GM10847 (cell line): ENCODE results near the gene POLA1.

Experiments
- POLR2A ChIP-seq: IDR thresholded peaks from 2 replicates; pipeline ENCODE4 v1.6.1; 2011; ENCODE audit not compliant: insufficient read length; ENCODE audit errors: extremely low read depth

POLA1 gene, protein sequence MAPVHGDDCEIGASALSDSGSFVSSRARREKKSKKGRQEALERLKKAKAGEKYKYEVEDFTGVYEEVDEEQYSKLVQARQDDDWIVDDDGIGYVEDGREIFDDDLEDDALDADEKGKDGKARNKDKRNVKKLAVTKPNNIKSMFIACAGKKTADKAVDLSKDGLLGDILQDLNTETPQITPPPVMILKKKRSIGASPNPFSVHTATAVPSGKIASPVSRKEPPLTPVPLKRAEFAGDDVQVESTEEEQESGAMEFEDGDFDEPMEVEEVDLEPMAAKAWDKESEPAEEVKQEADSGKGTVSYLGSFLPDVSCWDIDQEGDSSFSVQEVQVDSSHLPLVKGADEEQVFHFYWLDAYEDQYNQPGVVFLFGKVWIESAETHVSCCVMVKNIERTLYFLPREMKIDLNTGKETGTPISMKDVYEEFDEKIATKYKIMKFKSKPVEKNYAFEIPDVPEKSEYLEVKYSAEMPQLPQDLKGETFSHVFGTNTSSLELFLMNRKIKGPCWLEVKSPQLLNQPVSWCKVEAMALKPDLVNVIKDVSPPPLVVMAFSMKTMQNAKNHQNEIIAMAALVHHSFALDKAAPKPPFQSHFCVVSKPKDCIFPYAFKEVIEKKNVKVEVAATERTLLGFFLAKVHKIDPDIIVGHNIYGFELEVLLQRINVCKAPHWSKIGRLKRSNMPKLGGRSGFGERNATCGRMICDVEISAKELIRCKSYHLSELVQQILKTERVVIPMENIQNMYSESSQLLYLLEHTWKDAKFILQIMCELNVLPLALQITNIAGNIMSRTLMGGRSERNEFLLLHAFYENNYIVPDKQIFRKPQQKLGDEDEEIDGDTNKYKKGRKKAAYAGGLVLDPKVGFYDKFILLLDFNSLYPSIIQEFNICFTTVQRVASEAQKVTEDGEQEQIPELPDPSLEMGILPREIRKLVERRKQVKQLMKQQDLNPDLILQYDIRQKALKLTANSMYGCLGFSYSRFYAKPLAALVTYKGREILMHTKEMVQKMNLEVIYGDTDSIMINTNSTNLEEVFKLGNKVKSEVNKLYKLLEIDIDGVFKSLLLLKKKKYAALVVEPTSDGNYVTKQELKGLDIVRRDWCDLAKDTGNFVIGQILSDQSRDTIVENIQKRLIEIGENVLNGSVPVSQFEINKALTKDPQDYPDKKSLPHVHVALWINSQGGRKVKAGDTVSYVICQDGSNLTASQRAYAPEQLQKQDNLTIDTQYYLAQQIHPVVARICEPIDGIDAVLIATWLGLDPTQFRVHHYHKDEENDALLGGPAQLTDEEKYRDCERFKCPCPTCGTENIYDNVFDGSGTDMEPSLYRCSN (N-terminal part only)

DNA sequence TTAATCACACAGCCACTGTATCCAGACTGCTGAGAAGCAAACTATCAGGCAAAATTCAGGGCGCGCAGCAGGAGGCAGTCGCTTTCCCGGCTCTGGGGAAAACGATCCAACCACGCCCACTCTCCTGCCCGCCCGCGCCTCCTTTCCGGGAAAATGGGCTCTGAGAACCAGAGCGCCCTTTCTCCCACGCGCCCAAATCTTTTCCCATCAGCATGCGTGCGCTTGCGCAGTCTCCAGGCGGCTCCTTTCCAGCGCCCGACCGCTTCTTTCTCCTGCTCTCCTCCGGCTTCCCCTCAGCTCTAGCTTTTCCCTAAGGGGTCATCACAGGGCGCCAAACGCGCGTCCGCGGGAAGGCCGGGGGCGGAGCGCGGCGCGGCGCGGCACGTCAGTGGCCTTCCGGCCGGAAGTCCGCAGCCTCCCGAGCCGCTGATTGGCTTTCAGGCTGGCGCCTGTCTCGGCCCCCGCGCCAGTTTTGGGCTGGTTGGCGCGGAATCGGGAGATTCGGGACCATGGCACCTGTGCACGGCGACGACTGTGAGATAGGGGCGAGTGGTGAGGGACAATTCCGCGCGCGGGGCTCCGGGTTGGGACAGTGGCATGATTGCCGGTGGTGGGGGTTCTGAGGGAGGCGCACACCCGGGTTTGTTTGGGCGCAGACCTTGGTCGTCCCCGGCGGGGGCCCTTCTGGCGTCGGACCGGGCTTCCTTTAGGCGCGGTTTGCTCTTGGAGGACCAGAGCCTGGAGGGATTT, at the start of gene POLA1:
Gene POLA1, plus strand, starts transcription at position 466 of the 750 bp plus-strand sequence. Its CDS starts 44 bp downstream, at position 510.
- peak; percentile 31 for TF ChIP-seq POLR2A

DNA sequence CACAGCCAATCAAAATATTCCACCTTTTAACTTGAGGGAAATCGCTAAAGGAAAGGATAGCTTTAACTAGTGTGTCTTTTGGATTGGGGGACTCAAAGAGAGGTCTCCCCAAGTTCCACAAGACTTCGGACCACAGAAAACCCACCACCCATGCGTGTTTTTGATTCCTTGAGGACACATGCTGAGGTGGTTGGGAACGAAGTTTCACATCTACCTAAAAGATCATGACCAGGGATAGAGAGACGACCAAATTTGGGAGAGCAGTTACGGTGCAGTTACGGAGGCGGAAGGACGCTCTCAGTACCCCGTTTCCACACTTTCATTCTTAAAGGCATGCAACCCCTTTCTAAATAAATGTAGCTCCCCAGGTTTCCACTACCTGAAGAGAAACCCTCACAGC, 47.7 kb upstream of the POLA1 start:
- no peak for TF ChIP-seq POLR2A

DNA sequence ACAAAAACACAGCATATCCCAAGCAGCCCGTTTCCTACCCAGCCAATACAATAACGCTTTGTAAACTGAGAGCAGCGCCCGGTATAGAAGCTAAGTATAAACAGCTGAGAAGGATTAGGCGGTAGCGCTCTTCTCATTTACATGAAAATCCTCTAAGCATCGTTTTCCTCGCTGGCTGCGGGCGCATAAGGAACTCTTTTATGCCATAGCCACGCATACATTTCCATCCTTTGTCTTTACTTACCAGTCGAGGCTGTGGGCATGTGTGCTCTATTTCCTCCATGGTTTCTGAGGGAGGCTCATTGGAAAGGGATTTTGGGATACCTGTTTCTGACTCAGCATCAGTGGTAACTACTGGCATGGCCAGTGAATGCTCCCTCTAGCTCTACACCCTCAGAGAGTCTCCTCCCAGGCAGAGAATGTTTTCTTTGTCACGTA, 47.0 kb upstream of the POLA1 start:
- TF ChIP-seq POLR2A = no peak

DNA sequence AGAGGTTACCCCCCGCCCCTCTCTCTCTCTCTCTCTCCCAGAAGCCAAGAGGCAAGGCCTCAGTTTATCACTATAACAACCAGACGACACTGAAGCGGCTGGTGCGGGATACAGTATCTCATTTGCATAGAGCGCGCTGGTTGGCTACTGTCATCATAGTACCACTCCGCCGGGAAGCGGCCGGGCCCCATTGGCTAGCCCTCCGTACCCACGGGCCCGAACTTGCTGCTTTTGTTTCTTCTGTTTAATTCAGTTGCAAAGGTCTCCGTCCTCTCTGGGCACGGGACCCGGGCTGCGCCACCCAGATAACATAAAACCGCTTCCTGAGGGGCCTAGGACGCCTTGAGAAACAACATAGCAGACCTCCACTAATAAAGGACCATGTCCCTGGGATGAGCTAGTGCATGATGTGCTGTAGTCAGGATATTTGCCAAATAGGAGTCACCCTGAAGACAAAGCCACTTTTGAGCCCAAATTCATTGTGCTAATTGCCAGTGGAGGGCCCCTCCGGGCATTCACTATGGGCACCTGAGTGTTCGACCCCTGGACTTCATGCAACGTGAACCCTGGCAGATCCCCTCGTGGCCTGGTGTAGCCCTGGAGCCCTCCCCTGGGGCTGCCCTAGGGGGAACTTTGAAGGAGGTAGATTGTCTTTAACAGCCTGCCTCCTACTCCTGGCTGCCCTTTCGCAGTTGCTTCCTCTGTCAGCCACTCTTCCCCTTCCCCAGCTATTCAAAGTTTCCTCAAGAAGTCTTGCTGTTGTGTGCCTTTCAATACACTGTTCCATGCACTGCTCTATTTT, 46.3 kb upstream of the POLA1 start, which contains the start of gene PCYT1B:
Gene PCYT1B, minus strand, starts transcription at position 91 of the 802 bp plus-strand sequence. CDS start 242 bp downstream, outside the sequence.
- TF ChIP-seq POLR2A = no peak

DNA sequence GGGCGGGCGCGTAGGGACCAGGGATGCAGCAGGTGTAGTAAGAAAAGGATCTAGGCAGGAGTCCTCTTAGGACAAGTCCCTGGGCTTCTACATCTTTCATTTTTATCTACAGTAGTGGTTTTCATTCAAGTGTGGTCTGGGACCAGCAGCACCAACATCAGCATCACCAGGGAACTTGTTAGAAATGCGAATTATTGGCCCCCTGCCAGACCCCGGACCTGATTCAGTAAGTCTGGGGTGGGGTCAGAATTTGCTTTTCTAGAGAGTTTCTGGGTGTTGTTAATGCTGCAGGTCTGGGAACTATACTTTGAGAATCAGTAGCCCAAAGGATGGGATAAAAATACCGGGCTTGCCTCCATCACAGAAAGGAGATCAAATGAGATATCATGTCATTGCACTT, 45.2 kb upstream of the POLA1 start:
- no peak for TF ChIP-seq POLR2A

DNA sequence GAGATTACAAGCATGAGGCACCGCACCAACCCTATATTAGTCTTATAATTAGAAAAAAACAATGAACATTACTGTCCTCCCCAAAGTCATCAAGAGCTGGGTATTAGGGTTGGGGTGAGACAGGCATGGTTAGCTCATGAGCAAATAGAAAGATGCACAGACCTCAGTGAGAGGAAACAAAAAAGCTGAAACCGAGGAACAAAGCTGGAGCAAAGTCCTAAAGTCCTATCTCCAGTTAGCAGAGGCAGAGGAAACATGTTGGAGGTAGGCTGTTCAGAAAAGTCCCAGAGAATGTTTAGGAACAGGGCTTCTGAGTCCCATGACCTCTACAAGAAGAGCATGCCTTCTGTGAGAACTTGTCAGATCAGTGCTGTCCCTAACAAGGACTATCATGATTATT, 41.9 kb upstream of the POLA1 start:
- no peak for TF ChIP-seq POLR2A

DNA sequence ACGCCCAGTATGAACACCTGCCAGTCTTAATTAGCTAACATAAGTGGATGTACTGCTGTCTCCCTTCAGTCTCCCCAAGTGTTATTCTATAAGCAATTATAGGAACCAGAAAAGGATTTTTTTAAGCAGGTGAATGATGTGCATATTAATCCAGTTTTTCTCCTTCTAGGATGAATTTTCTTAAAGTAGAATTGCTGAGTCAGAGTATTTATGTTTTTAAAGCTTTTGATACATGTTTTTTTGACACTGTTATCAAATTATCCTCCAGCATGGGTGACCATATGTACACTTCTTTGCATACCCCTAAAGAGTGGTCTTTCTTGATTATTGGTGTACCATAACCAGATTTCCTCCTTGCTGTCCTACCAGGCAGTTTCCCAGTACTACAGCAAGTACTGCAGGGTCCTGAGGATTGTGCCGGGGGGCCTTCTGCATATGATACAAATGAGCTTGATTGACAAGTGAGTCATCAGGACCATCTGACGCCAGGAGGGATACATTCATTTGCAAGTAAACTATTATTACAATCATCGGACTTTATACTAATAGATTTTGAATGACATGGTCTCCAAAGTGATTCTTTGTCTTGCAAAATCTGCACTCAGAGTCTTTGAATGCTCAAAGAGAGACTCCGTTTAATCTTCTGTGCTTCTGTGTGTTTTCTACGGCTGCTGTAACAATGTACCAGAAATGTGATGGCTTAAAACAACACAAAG, 35.9 kb upstream of the POLA1 start:
- no peak for TF ChIP-seq POLR2A

DNA sequence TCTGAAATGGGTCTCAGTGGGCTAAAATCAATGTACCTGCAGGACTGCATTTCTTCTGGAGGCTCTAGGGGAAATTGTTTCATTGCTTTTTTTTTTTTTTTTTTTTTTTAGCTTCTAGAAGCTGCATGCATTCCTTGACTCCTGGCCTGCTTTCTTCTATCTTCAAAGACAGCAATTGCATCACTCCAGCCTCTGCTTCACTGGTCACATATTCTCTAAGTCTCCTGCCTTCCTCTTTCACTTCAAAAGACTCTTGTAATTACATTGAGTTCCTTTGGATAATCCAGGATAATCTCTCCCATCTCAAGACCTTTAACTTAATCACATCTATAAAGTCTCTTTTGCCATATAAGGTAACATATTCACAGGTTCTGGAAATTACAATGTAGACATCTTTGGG, 35.3 kb upstream of the POLA1 start:
- TF ChIP-seq POLR2A = no peak

DNA sequence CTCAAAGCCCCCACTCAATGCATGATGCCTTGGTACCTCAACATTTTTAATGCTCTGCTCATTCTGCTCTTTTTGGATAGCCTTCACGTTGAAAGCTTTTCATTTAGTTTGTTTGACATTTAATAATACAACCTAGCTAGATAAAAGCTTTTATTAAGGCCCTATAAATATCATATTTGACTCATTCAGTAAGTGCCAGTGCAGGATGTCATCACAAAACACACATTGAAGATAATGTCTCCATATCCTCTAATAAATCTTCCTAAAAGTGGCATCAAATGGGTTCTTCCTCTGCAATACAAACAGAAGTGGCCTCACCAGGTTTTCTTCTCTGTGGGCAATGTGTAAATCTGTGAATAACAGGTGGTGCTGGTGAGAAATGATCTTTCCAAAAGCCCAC, 34.6 kb upstream of the POLA1 start:
- no peak for TF ChIP-seq POLR2A

DNA sequence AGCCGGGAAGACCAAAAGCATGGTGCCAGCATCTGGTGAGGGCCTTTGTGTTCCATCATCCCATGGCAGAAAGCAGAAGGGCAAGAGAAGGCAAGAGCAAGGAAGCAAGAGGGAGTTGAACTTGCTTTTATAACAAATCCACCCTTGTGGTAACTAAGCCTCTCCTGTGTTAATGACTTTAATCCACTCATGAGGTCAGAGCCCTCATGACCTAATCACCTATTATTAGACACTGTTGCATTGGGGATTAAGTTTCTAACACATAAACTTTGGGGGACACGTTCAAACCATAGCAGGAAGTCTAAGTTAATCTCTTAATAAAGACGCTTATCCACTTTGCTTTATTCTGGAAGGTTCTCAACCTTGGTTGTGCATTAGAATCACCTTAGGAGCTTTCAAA, 34.1 kb upstream of the POLA1 start:
- no peak for TF ChIP-seq POLR2A

DNA sequence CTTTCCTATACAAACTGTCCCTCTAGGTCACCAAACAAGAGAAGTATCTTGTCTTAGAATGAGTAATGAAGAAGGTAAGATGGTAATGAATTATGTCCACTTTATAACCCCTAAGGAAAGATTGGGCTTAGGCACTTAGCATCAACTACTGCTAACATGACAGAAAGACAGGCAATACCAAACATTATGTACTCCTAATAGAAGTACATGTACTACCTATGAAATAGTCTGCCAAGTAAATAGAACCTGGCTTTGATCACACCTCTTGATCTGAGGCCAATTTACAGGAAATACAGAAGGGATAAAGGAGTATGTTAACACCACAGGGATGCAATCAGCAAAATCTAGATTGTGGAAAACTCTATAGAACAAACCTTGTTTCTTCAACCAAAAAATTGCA, 32.4 kb upstream of the POLA1 start:
- TF ChIP-seq POLR2A = no peak

DNA sequence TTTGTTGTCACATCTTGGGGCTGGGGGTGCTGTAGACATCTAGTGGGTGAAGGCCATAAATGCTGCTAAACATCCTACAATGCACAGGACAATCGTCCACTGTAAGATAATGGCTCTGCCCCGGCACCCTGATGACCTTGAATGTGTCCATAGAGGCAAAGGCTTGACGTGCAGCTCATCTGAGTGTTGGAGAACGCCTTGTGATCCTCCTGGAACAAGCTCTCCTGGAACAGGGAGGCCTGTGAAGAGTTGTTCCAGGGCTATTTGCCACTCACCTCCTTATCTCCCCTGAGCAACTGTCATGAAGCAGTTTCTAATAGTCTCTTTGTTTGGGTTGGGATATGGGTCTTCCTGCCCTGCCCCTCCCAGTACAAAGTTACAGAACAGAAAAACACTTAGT, 31.4 kb upstream of the POLA1 start:
- TF ChIP-seq POLR2A = no peak

DNA sequence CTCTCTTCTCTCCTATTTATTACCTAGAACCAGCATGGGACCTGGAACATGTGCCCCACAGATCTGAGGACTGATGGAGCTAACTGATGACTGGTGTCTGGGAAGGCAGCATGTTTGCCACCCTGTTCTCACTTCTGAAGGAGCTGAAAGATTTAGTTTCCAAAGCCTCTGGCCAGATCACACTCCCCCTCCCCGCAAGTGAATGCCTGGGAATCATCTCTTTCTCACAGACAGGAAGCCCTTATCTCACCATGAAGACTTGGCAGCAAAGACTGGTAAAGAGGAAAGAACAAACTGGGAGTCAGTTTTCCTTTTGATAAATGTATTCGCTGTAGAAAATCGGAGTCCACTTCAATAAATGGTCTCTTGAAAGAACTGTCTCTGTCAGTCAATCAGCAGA, 25.6 kb upstream of the POLA1 start:
- TF ChIP-seq POLR2A = no peak

DNA sequence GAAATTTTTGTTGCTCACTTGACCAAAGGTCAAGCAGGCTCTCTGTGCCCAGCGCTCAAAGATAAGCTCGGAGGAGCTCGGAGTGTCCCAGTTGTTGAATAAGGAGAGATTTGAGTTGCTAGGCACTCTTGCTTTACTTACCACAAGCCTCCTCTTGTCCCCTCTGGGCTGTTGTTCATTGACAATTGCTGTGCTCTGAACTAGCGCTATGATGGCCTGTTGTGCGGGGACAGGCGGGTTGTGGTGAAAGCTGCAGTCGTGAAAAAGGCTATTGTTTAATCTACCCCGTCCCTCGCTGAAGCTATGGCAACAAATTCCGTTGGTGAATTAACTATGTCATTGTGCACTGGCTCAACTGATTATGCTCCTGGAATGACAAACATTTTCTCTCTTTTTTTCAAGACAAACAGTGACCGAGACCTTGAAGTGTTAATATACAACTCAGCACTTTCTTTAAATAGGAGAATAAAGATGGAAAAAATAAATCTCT, 21.0 kb upstream of the POLA1 start:
- no peak for TF ChIP-seq POLR2A
